GM18907 (cell line): Measurements from ENCODE around the gene GIMAP1.

Experiments
- ATAC-seq: cut with Tn5 transposase; IDR thresholded peaks from one replicate; pipeline ENCODE4 v1.9.1; 2021; ENCODE audit warnings: mild to moderate bottlenecking, moderate library complexity; ENCODE audit not compliant: unreplicated experiment

Gene GIMAP1

GRCh38 chr7:150745876-150746275 is 29.5 kb downstream of the GIMAP1 start:
- no peak for ATAC-seq

DNA sequence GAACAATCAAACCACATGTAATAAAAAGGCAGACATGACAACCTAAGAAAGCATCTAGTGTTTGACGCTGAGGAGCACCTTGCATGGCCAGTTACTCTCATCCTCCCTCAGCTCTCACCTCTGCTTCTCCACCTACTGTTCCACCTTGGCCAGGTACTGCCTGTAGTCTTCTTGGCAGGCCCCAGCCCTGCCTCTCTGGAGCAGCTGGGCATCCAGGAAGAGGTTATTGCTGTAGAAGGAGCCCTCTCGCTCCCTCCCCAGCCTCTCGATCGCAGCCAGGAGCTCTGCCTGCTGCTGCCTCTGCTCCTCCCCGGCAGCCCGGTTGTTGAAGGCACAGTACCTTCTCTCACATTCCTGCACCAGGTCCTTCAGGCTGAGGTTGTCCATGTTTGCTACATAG is 30.5 kb downstream of the GIMAP1 start:
- no peak for ATAC-seq

DNA sequence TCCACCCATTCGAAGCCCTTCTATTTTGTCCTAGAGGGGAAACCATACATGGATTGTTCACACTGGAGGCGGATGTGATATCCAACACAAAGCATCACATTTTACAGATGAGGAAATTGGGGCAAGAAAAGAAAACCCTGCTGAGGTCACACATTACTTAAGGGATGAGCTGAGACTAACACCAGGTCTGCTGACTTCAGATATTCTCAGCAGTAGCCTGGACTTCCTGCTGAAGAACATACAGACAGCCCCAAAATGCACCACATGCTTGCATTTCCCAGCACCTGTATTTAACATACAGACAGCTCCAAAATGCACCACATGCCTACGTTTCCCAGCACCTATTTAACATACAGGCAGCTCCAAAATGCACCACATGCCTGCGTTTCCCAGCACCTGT is 32.0 kb downstream of the GIMAP1 start:
- no peak for ATAC-seq

GRCh38 chr7:150751702-150752101 is 35.3 kb downstream of the GIMAP1 start:
- no peak for ATAC-seq

- ATAC-seq = no peak
Observed at GRCh38 chr7:150753239-150753638, 36.8 kb downstream of the GIMAP1 start.

DNA sequence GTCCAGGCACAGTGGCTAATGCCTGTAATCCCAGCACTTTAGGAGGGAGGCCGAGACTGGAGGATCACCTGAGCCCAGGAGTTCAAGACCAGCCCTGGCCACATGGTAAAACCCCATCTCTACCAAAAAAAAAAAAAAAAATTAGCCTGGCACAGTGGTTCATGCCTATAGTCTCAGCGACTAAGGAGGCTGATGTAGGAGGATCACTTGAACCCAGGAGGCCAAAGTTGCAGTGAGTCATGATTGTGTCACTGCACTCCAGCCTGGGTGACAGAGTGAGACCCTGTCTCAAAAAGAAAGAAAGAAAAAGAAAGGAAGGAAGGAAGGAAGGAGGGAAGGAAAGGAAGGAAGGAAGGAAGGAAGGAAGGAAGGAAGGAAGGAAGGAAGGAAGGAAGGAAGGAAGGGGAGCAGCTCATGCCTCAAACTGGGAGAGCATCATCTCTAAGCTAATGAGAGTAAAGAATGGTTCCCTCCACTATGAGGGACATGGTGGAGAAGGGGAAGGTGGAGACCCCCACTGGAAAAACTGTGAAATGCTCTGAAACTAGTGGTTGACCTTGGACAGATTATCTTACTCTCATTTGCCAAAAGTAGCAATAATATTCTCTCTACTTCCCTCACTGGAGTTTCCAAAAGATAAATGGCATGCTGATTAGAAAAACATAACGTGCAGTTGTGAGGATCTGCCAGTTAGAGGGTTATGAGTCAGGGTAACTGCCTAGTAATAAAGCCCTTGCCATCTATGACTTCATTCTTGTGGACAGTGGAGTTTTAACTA is 37.6 kb downstream of the GIMAP1 start:
- ATAC-seq = peak; percentile 48

DNA sequence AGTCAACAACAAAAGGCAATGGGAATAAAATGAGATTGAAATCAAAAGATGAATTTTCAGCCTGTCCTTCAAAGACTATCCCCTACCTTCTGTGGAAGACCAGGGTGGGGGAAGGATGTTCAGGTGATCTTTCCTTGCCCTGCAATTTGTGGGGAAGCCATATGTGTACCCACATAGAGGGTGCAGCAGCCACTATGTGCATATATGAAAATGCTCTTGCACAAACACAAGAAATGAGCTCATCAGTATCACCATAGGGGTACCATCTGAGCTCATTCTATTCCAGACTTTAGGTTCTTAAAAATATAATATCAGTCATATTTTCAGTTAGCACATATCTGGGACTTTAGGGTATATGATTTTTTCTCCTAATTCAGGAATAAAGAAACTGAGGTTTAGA is 38.5 kb downstream of the GIMAP1 start:
- ATAC-seq = no peak

- no peak for ATAC-seq
Observed at GRCh38 chr7:150755473-150756099, 39.2 kb downstream of the GIMAP1 start.

GRCh38 chr7:150756166-150756565 is 39.8 kb downstream of the GIMAP1 start:
- no peak for ATAC-seq

DNA sequence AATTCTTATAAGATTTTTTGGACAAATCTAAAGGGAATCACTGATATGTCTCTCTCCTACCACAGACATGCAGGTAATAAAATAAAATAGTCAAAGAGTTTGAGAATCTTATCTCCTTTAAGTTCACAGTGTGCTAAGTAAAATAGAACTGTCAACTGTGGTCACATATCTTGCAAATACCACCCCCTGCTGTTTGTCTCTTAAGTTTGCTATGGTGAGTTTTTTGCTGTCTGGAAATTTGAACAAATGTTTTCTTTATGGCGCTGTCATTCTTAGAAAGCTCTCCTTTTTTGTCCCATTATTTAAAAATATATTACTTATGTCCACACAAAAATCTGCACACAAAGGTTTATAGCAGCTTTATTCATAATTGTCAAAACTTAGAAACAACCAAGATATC is 40.4 kb downstream of the GIMAP1 start:
- no peak for ATAC-seq

DNA sequence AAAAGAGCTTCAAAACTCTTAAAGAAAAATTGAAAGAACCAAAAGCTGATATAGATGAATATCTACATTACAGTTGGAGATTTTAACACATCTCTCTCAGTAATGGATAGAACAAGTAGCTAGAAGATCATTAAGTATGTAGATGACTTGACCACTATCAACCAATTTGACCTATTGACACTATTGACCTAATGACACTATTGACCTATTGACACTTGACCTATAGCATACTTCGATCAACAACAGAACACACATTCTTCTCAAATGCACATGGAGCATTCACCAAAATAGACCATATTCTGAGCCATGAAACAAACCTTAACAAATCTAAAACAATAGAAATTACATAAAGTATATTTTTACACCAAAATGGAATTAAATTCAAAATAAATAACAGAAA is 43.1 kb downstream of the GIMAP1 start:
- no peak for ATAC-seq

DNA sequence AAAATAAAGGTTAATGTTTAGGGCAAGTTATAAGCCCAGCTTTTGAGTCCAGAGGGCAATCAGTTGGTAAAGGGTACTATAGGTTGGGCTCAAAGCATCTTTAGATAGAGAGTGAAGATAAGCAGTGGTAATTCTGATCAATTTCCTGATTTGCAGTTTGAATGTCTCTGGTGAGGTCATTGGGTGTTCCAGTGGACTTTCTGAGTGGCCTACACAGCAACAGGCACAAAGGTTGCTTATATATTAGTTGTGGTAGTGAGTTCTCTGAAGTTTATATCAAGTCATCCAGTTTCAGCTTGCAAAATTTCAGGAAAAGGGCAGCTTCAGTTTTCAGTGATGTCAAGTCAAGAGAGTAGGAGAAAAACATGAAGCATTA is 49.9 kb downstream of the GIMAP1 start:
- ATAC-seq = no peak

DNA sequence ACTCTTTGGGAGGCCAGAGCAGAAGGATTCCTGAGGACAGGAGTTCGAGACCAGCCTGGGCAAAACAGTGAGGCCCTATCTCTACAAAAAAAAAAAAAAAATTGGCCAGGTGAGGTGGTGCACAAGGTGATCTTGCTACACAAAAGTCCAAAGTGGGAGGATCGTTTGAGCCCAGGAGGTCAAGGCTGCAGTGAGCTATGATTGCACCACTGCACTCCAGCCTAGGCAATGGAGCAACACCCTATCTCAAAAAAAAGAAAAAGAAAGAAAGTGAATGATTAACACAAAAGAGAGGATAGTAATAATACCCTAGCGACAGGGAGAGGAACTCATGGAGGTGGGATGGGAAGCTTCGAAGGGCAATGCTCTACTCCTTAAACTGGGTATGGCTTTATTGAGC is 53.4 kb downstream of the GIMAP1 start:
- no peak for ATAC-seq
